HG02588 (cell line): ENCODE measurements around the gene SPOCK1.

Experiments
- ATAC-seq: cut with Tn5 transposase; IDR thresholded peaks from one replicate; pipeline ENCODE4 v1.9.1; 2021; ENCODE audit warnings: mild to moderate bottlenecking, moderate library complexity; ENCODE audit not compliant: unreplicated experiment

Gene SPOCK1

DNA sequence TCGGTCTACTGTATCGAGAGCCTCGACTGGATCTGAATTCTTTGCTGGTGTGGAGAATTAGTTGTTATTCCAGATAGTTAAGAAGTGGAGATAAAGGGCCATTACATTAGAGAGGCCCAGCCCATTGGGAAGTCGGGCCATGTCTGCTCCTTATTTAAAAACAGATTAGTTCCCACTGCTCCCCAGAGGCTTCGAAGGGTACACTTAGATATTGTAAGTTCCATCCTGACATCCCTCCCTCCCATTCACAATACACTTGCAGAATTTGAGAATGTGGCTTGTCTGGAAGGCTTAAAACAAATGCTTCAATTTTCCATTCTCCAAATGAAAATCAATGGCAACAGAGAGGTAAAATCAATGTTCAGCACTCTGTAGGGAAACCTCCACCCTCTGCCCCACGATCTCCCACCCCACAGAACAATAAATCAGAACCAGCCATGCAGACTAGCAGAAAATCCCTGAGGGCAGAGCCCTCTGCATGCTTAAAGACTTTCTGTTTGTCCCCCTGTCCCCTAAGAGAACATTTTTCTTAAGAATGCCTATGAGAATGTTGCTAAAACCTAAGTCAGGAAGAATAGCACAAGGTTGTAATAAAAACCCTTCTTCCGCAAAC lies 364.1 kb downstream of the SPOCK1 start:
- ATAC-seq = no peak

DNA sequence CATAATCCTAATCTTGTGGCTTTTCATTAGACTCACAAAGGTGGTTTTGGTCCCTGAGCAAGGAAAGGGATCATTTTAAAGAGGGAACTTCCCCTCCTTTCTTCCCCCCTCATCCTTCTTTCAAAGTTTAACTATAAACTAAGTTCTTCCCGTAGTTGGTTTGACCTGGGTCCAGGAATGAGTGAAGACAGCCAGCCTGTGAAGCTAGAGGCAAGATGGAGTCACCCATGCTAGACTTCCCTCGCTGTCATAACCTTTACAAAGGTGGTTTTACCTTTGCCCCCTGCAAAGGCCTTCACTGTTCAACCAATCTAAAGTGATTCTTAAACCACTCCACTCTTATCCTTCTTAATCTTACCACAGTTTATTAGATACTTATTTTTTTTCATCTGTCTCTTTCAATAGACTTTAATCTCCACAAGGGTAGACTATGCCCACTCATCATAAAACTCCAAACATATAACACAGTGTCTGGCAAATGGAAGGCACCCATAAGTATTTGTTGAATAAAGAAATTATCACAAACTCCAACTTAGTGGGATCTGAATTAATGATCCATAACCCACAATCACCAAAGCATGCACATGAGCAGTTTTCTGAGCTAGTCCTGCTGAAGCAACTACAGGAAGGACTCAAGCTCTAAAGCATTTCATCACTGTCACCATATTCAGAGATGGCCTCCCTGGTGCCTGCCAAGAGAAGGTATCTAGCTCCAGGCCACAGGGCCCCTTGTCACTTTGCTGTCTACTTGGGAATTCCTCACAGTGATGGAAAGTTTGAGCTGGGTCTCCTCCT lies 369.0 kb downstream of the SPOCK1 start:
- ATAC-seq = no peak

DNA sequence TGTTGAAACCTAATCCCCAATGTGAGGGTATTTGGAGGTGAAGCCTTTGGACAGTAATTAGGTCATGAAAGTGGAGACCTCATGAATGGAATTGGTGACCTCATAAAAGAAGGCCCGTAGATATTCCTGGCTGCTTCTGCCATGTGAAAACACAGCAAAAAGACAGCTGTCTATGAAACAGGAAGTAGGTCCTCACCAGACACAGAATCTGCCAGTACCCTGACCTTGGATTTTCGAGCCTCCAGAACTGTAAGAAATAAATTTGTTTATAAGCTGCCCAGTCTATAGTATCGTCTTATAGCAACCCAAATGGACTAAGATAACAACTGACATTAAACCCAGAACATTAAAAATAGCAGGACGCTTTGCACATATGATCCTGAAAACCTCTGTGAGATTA lies 371.1 kb downstream of the SPOCK1 start:
- no peak for ATAC-seq

DNA sequence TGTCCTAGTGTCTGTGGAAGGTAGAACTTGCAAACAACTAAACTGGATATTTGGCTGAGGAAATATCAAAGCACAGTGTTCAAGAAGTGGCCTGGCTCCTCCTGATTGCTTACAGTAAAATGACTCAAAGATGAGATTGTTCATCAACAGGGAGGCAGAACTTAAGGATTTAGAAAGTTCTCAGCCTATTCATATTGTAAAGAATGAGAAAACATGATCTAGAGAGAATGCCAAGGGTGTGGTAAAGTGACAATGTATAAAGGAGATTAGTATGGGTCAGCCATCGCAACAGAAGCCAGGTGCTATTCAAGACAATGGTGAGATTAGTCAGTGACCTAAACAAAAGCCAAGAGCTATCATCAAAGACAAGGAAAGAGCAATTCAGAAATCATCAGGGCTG lies 372.3 kb downstream of the SPOCK1 start:
- no peak for ATAC-seq

DNA sequence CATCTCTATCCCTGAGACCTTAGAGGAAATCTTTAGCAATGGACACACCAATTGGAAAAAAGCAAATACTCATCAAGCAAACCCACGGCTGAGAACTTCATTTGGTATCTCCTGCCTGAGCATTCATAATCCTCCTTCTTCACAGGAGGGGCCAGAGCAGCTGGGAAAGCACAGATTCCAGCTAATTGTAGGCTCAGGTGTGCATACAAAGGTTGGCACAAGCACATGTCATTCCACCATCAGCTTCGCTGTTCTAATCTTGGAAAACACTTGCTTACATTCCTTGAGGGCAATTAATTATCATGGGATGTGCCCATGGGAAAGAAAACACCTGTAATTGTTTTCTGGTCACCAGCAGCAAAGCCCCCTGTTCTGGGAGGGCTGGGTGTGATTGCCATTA lies 376.6 kb downstream of the SPOCK1 start:
- no peak for ATAC-seq

DNA sequence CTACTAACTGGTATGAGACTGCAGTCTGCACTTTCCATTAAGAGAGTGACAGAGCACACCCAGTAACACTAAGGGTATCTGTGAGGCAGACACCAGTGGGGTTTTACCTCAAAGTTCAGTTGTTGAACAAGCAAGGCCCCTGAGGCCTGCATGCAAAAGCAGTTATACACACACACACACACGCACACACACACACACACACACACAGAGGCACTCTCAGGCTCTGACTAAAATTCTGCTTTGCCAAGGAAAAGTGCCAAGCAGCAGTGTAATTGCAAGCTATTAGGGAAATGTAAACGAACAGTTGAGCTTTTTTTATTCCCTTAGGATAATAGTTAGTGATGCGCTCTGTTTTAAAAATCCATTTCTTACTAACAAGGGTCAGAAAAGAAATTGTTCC lies 377.1 kb downstream of the SPOCK1 start:
- no peak for ATAC-seq

DNA sequence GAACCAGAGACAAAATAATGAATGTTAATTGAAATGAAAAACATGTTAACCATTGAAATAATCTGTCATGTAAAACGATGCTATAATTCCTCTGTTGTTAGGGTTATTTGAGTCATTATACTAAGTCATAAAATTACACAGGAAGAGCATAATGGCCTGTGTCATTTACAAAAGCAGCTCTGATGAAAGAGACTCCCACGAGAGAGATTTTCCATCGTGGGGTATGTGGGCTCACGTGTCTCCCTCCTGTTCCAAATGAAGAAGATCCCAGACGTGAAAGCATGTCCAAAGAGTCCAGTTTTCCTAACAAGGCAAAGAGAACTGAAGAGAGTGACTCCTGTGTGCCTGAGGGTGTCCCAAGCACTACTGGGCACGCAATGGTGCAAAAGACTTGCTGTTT lies 379.8 kb downstream of the SPOCK1 start:
- no peak for ATAC-seq

DNA sequence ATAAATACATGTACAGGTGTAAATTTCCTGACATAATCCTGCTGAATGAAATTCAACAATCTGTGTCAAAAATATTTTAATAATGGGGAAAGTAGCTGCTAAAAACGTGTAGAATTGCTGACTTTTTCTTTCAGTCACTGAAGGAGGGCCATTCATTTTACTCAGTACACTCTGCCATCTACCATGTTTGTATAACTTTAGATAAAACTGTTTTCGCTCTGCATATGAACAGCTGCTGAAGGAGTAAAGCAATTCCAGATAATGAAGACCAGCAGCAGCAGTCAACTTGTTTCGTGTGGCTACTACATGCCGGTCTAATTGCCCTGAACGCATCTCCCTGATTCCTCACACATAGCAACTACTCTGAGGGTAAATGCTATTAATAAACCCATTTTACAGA lies 380.5 kb downstream of the SPOCK1 start:
- ATAC-seq = no peak

DNA sequence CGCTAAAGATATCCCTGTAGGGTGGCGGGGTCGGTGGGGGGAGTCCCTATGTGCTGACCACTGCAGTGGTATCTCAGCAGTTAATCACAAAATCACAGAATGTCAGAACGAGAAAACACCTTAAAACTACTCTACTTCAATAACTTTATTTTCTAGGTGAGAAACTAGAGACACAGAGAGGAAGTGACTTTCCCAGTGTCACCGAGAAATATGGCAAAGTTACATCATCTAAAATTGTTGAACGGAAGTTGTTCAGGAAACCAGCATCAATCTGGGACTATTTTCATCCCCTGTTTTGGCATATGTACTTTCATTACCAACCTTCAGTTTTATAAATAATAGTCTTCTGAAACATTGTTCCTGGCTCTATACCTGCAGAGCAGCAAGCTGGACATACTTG lies 384.0 kb downstream of the SPOCK1 start:
- no peak for ATAC-seq

DNA sequence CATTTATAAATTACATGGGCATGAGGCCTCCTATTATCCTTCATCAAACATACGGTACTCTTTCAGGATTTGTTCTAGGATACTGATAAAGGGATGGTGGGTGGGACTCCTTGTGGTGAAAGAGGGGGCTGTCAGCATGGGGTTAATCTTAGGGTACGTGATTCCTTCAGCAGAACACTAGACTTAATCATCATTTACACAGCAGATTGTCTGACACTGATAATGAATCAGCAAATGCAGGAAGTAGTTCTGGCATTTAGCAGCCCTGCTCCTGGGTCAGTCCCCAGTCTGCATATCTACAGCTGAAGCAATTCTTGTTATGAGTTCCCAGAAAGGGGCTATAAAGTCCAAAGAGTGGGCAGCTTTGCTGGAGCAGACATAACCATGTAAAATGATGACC lies 384.6 kb downstream of the SPOCK1 start:
- ATAC-seq = no peak

DNA sequence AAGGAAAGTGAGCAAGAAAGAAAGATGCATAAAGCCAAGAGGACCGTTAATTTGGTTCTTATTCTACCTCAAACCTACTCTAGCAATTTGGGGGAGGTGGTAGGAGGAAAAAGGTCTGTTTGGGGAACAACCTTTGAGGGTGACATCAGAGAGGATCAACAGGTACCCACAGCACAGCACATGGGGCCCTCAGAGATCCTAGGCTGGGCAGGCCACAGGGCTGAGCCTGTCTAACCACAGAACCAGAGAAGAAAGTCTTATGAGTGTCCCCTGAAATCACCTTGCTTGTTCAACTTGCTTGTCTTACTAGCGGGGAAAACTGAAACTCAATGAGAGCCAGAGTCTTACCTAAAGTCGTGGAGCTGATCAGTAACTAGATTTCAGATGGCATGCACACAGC lies 385.2 kb downstream of the SPOCK1 start:
- ATAC-seq = peak; percentile 72

DNA sequence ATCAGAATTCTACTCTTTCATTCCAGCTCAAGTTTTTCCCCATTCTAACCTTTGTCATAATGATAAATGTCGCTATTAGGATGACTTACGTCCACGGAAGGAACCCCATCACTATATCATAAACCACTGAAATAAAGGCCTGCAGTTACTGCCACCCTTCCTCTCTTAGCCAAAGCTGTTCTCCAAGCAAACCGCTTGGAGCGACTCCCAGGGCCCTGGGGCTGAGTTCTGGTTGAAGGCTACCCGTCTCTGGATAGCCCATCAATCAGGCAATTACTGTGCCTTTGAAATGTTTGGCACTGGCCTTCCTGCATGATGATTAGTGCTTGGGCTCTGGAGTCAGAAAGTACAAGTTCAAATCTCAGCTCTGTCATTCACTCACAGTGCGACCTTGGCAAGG lies 386.0 kb downstream of the SPOCK1 start:
- no peak for ATAC-seq

DNA sequence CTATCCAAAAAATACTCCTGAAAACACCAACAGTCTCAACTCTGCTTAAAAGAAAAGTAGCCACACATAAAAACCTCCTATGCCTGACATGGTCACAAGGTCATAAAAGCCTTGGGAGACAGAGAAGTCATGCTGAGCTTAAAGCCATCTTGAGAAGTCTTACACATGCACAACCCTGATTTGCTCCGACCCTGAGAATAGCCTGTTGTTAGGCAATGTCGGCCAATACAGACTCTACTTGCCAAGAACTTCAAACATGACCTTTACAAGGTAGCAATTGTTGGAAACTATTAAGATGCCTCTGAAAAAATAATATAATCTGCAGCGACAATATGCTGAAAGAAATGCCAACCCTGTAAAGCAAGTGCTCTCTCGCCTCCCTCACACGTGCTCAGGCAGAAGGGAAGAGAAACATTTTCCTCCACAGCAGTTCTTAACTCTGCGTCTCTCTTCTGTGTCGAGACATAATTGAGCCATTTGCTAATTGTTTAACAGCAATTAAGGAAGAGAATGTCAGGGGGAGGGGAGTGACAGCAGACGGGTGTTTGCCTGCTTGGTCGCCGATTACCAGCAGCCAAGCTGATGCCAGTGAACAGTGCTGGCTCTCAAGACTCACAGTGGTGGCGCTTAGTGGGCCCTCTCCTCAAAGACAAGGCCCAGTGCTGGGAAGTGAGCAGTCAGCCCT lies 393.6 kb downstream of the SPOCK1 start:
- no peak for ATAC-seq

DNA sequence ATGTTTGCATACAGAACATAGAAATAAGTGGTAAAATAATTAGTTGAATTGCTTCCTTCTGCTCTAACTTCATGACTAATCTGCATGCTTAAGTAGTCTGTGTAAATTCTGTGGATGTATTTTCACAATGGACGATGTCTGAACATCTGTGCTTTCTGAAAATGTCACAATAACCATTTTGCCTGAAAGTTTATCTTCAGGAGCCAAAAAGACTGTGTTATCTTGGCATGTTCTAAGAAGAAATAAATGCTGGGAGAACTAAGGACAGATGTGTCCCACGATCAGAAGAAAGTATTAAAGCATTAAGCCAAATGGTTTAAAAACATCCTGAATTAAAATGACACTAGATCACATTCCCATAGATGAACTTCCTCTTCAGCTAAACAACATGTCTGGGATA lies 397.6 kb downstream of the SPOCK1 start:
- ATAC-seq = no peak

DNA sequence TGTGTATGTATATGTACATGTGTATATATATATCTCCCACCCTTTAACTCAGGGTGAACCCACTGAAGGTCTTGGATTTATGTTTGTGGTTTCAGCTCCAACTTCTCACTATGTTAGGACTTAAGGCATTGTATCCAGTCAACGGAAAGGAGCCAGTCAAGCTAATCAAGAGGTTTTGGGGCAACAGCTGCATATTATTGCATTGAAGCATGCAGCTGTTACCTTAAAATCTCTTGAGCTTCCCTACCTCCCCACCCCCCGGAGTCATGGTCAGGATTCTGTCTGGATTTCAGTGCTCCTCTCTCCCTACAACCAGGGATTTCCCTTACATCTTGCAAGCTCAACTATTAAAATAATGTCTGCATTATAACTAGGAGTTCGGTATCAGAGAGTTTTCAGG lies 399.5 kb downstream of the SPOCK1 start:
- no peak for ATAC-seq

DNA sequence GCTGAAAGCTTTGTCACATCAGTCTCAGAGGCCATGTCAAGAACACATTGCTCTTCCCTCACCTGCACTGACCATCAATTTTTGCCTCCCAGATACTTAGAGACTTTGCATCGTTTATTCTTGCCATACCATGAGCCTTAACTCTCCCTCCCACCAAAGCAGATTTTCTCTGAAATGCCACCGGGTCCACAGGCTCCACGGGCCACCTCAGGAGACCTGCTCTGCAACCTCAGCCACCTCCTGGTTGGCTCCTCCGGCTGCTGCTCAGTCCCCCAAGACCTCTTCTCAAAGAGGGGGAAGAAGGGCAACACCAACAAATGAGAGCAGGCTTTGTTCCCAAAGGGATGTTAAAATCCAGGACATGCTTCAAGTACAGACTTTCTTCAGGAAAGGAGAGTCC lies 400.5 kb downstream of the SPOCK1 start:
- no peak for ATAC-seq

DNA sequence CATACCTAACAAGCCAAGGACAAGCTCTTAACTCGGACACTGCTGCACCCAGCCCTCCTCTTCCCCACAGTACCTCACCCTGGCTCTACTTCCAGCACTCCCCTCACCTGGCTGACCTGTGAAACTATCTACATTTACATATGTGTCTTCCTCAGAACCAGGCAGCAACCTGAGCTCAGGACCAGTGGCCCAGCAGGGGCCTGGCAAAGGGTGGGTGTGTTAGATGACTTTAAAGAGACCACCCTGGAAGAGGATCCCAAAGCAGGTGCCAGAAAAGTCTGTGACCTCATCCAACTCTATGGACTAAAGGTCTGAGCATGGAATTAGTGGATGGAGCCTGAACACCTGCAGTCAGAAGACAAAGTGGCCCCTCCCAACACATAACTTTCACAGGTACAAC lies 400.9 kb downstream of the SPOCK1 start:
- no peak for ATAC-seq

DNA sequence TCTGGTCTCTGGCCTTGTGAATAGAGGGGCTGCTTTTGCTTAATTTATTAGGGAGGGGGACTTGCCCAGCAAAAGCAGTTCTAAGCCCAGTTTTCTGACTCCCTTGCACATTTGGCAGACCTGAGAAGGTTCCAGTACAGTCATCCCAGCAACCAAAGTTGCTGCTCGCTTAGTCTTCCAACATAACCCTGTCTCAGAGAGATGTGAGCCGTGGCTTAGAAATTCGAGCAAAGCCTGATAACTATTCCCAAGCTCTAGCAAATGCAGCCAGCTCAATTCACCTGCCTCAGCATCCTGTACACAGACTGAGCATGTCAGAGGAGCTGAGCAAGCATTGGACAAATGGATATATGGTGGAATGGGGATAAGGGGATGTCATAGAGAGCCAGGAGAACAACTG lies 401.9 kb downstream of the SPOCK1 start:
- no peak for ATAC-seq

DNA sequence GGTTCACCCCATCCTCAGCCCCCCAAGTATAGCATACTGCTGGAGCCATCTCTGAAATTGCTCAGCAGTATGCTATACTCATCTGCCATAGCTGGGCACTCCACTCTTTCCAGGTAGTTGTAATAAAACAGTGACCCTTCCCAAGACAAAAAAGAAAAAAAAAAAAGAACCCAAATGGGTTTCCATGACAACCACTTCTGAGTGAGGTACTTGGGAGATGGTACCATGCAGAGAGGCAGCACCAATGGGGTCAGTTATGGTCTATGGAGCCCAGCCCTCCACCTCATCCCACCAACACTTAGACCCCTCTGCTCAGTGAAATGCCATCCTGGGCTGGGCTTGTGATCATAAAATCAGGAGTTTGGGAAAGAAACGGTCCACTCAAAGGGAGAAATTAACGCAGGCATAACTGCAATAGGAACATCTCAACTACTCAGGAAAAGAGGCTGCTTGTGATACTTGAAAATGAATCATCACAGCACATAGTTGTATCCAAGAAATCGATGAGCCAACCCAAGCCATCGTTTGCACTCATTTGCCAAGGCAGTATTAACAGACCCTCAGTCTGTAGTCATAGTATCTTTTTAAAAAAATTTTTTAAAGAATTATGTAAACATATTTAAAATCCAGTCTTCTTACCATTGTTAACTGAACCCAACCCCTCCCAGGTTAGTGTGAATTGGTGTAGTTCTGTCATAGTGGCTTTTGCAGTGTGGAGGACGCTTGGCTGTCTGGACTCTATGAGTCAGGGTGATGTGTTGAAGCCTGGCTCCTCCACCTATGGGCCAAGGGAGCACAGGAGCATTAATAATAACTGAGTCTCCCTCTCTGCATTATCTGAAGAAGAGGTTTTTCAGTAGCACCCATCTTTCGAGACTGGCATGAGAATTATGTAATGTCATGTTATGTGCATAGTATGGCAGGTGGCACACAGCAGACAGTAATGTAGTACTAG lies 402.7 kb downstream of the SPOCK1 start:
- no peak for ATAC-seq

DNA sequence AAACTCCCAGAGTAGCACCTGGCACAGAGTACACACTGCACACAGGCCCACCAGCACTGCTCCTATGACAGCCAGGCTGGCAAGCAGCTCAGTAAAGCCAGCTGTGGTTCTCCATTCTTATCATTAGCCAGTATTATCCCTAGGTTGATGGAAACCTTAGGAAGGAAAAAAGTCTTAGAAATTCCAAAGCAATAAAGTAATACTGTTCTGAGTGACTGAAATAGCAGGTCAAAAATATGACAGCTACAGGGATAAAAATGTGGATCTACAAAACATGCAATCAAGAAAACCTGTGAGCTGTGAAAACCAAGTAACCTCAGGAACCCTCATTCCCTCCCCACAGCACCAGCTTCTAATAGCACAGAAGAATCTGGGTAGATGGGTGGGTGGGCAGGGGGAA lies 403.5 kb downstream of the SPOCK1 start:
- no peak for ATAC-seq

DNA sequence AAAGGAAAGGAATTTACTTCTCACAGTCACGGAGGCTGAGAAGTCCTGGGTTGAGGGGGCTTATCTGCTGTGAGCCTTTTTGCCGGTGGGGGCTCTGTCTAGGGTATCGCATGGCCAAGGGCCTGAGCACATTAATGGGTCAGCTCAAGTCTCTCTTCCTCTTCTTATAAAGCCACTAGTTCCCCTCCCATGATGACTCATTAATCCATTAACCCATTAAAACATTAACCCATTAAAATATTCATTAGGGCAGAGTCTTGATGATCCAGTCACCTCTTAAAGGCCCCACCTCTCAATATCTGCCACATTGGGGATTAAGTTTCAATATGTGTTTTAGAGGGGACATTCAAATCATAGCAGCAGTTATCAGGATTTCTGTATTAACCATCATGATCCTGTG lies 406.3 kb downstream of the SPOCK1 start:
- ATAC-seq = no peak
